Fibroblast of the aortic adventitia (primary cell): ENCODE measurements around the gene SH3GL1. TPM values are rescaled to one million over a fixed set of nuclear protein-coding genes. Genes with fewer than 3 reads are reported as not detected.
"Not testable (repeated sequence)": the region's sequence is repeated elsewhere in the genome, so short reads cannot be mapped to it uniquely, and the experiment has no call there.

Experiments used
- DNase-seq: peaks from one replicate; pipeline ENCODE4 v3.0.0-alpha.2; 2010; ENCODE audit warnings: low read depth
- H3K4me3 ChIP-seq: 2 replicates; pipeline ENCODE4 v1.5.1; 2011; ENCODE audit warnings: low read depth, mild to moderate bottlenecking, control low read depth, low read length, moderate library complexity
- total RNA-seq: library from RNA; depleted of rRNA; stranded (reverse); fragments of >200 nt; gene quantifications from 2 replicates; pipeline ENCODE4 v1.2.3, GENCODE V29; 2012; ENCODE audit warnings: low replicate concordance
- TF ChIP-seq, protein P1 (sequence below): IDR thresholded peaks from 2 replicates; pipeline ENCODE4 v1.5.1; 2011; ENCODE audit warnings: mild to moderate bottlenecking, low read length, control low read depth, inconsistent platforms; ENCODE audit not compliant: insufficient read depth

Gene SH3GL1
- total RNA-seq, 1 donor, result 97.2 TPM

DNA sequence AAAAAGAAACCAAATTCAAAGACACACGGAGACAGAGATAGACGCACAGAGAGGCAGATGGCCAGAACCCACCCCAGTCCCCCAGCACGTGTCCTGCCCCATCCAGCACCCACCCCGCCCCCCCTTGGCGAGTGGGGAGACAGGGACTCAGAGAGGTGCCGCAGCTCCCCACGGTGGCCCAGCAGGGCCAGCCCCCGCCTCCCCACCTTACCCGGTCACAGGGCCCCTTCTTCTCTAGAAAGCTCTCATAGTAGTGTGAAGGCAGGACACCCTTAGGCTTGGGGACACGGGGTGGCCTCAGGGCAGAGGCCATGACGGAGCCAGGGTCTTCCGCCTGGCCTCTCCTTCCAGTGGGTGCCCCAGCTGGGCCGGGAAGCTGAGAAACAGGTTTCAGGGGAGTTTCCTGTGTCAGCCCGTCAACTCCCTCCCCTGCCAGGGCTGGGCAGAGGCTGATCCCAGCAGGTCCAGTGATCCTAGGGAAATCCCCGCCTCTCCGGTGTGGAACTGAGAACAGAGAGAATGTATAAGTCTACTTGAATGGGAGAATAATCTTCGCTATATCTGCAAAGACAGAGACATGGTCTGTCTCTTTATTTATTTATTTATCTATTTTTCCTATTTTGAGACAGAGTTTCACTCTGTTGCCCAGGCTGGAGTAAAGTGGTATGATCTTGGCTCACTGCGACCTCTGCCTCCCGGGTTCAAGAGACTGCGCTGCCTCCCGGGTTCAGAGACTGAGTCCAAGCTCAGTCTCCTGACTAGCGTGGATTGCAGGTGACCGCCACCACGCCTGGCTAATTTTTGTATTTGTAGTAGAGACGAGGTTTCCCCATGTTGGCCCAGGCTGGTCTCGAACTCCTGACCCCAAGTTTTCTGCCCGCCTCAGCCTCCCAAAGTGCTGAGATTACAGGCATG is 61.6 kb downstream of the SH3GL1 start, which contains the start of gene STAP2:
STAP2 (minus strand) TSS at position 387 of the 915 bp plus-strand sequence; CDS start at position 313, 74 bp downstream.
- peak within 1 kb of the TSS; percentile 54 for H3K4me3 ChIP-seq
- DNase-seq, result no peak
- TF ChIP-seq, protein P1, sequence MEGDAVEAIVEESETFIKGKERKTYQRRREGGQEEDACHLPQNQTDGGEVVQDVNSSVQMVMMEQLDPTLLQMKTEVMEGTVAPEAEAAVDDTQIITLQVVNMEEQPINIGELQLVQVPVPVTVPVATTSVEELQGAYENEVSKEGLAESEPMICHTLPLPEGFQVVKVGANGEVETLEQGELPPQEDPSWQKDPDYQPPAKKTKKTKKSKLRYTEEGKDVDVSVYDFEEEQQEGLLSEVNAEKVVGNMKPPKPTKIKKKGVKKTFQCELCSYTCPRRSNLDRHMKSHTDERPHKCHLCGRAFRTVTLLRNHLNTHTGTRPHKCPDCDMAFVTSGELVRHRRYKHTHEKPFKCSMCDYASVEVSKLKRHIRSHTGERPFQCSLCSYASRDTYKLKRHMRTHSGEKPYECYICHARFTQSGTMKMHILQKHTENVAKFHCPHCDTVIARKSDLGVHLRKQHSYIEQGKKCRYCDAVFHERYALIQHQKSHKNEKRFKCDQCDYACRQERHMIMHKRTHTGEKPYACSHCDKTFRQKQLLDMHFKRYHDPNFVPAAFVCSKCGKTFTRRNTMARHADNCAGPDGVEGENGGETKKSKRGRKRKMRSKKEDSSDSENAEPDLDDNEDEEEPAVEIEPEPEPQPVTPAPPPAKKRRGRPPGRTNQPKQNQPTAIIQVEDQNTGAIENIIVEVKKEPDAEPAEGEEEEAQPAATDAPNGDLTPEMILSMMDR, result no peak

DNA sequence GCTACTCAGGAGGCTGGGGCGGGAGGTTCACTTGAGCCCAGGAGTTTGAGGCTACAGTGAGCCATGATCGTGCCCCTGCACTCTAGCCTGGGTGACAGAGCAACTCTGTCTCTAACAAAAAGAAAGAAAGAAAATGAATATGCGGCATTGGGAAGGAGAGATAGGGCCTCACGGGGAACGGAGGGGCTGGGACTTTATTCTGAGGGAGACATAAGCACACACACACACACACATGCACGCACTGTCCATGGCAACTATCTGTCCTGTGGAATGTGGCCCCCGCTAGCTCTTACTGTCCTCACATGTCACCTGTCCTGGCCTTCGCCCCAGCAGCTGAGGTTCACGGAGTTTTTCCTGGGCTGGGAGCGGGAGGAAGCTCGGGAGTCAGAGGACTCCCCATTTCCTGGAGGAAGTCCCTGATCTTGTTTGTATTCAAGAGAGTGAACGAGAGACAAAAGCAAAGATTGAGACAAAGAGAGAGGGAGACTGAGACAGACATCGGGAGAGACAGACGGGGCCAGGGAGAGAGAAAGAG is 62.4 kb downstream of the SH3GL1 start:
- peak; percentile 21 for DNase-seq
- peak overlapping the region; percentile 54 for H3K4me3 ChIP-seq
- TF ChIP-seq, protein P1, result no peak

DNA sequence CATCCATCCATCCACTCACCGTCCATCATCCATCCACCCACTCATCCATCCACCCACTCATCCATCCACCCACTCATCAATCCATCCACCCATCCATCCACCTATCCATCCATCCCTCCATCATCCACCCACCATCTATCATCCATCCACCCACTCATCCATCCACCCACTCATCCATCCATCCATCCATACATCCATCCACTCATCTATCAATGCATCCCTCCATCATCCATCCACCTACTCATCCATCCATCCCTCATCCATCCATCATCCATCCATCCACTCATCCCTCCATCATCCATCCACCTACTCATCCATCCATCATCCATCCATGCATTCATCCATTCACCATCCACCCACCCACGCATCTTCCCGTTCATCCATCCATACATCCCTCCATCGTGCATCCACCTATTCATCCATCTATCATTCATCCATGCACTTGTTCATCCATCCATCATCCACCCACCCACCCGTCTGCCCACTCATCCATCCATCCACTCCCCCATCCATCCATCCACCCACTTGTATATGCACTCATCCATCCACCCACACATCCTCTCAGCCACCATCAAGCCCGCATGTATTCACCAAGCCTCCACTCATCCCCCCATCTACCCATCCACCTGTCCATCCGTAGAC is 65.3 kb downstream of the SH3GL1 start:
- no peak overlapping the region for H3K4me3 ChIP-seq
- TF ChIP-seq, protein P1, result no peak
- no peak for DNase-seq

DNA sequence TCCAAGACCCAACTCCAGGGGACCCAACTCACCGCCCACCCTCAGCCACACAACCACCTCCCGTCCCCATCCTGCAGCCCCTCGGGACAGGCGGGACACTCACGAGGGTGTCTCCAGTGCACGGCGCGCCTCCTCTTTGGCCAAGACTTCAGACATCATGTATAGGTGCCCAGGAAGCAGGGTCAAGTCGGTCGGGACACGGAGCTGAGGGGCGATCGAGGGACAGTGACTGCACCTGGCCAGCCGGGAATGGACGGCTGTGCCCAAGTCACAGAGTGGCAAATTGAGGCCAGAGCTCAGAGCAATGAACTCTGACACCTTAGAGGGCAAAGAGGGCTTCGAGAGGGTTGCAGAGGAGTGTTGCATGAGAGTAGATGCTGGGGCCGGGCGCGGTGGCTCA is 70.5 kb downstream of the SH3GL1 start:
- no peak overlapping the region for H3K4me3 ChIP-seq
- TF ChIP-seq, protein P1, result no peak
- DNase-seq, result no peak

DNA sequence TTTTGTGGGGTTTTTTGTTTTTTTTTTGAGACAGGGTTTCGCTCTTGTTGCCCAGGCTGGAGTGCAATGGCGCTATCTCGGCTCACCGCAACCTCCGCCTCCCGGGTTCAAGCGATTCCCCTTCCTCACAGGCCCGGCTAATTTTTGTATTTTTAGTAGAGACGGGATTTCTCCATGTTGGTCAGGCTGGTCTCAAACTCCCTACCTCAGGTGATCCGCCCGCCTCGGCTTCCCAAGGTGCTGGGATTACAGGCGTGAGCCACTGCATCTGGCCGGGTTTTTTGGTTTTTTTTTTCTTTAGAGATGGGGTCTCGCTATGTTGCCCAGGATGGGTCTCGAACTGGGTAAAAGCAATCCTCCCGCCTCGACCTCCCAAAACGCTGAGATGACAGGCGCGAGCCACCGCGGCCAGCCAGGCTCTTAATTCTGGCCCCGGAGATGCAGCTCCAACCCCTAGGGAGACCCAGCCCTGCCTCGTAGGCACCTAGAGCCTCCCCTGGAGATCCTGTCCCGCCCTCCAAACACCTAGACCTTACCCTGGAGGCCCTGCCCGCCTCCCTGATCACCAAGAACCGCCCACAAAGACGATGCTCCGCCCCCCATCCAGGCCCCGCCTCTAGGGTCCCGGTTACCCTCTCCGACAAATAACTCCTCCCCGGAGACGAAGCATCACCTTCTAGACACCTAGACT is 71.2 kb downstream of the SH3GL1 start:
- H3K4me3 ChIP-seq, result peak overlapping the region; percentile 78

DNA sequence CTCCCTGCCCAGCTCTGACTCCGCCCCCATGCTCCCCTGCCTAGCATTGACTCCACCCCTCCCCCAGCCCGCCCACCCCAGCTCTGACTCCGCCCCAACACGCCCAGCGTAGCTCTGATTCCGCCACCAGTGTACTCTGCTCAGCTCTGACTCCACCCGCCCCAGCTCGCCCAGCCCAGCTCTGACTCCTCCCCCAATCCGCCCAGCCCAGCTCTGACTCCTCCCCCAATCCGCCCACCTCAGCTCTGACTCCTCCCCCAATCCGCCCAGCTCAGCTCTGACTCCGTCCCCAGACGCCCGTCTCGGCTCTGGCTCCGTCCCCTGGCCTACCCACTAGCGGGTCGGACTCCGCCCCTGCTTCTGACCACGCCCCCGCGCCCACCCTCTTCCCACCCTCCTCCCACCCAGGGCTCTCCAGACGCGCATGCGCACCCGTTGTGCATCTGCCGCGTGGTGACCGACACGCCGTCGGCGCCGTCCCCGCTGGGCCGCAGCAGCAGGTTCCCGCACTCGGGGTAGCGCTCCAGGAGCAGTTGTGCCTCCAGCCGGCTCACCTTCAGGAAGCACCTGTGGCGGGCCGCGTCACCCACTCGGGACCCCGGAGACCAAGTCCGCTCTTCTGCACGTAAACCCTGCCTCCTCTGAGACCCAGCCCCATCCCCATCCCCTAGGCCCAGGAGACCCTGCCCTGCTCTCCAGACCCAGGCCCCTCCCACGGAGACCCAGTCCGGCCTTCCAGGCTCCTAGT is 71.9 kb downstream of the SH3GL1 start:
- peak overlapping the region; percentile 78 for H3K4me3 ChIP-seq
- DNase-seq, result peak; percentile 98
- TF ChIP-seq, protein P1, result no peak

More for the DNA sequence above, 71.2 kb downstream of the SH3GL1 start:
- DNase-seq, result not testable (repeated sequence)
